ENCODE data around the gene SYT5. TPM values are rescaled to one million over a fixed set of nuclear protein-coding genes. Genes with fewer than 3 reads are reported as not detected.

The SYT5 gene
- total and polyA plus RNA-seq, 2 of the 13 experiments (the other 11 are each of a cell fraction or from before 2014, with no cell fraction given), result not detected

- TF ChIP-seq ZBTB1 (CRISPR knock-in tag; IDR thresholded peaks at IDR 0.05; ENCODE audit: borderline replicate concordance) (no peak), JUN (CRISPR knock-in tag; IDR thresholded peaks at IDR 0.05) (peak; percentile 76; the same call in 1 of the 2 replicates), ZNF432 (CRISPR knock-in tag; IDR thresholded peaks at IDR 0.05; ENCODE audit: borderline replicate concordance) (no peak), RAD51 (IDR thresholded peaks at IDR 0.05; ENCODE audit: borderline replicate concordance) (no peak), ZNF841 (CRISPR knock-in tag; IDR thresholded peaks at IDR 0.05; ENCODE audit: borderline replicate concordance) (no peak), RXRA (CRISPR knock-in tag; IDR thresholded peaks at IDR 0.05) (peak; percentile 89), NR2F1 (CRISPR knock-in tag; IDR thresholded peaks at IDR 0.05) (peak in 1 of 2 experiments; percentile 9; a peak in 2 of 4 replicates), FOXP1 (IDR thresholded peaks at IDR 0.05) (peak; percentile 81), FOXP1 (CRISPR knock-in tag; IDR thresholded peaks at IDR 0.05) (peak; percentile 84), NAIF1 (CRISPR knock-in tag; IDR thresholded peaks at IDR 0.05; ENCODE audit: borderline replicate concordance) (no peak; the same call in 1 of the 2 replicates), ZBTB4 (CRISPR knock-in tag; IDR thresholded peaks at IDR 0.05; ENCODE audit: borderline replicate concordance) (peak; percentile 76; the same call in 1 of the 2 replicates), SIX1 (CRISPR knock-in tag; IDR thresholded peaks at IDR 0.05; ENCODE audit: borderline replicate concordance) (no peak; the same call in 1 of the 2 replicates), ZNF24 (IDR thresholded peaks at IDR 0.05) (no peak), ZNF407 (CRISPR knock-in tag; IDR thresholded peaks at IDR 0.05; ENCODE audit: not compliant biosample characterization) (peak; percentile 86), JDP2 (CRISPR knock-in tag; IDR thresholded peaks at IDR 0.05; ENCODE audit: borderline replicate concordance) (no peak), LCORL (IDR thresholded peaks at IDR 0.05) (no peak), LCORL (CRISPR knock-in tag; IDR thresholded peaks at IDR 0.05) (peak; percentile 50; the same call in 1 of the 2 replicates), ZNF441 (CRISPR knock-in tag; IDR thresholded peaks at IDR 0.05; ENCODE audit: borderline replicate concordance) (0 out of 2 replicates have a peak, but pooled peaks have one; percentile 54), ZNF253 (CRISPR knock-in tag; IDR thresholded peaks at IDR 0.05; ENCODE audit: borderline replicate concordance) (no peak)
Observed at GRCh38 chr19:55206664-55207500, 26.8 kb upstream of the SYT5 start (continued).
